Keratinocyte (primary cell): ENCODE measurements around the gene DTNB. TPM values are rescaled to one million over a fixed set of nuclear protein-coding genes. Genes with fewer than 3 reads are reported as not detected.

Experiments
- DNase-seq: peaks from one replicate; pipeline ENCODE4 v3.0.0-alpha.2; 2011; ENCODE audit warnings: low read depth, missing footprints, low spot score
- FAIRE-seq: peaks from 2 replicates; lab custom pipeline; 2011; peaks lifted over from hg19 to GRCh38; lab: Jason Lieb, UNC
- H2AFZ ChIP-seq: 2 replicates; pipeline ENCODE4 v1.6.0; 2012; ENCODE audit warnings: low read length, control low read depth, inconsistent platforms; ENCODE audit not compliant: control insufficient read depth
- H3K27ac ChIP-seq: 2 replicates; pipeline ENCODE4 v1.5.1; 2011; ENCODE audit warnings: low read length; ENCODE audit not compliant: control insufficient read depth, insufficient read depth
- H3K27me3 ChIP-seq: 3 replicates; pipeline ENCODE4 v1.6.0; 2011; ENCODE audit warnings: low read length; ENCODE audit not compliant: control insufficient read depth, insufficient read depth; ENCODE audit errors: extremely low read depth
- H3K36me3 ChIP-seq, 2 experiments: 2 replicates in 1 of 2; 3 replicates in 1 of 2; pipeline ENCODE4 v1.5.1; 2011; ENCODE audit warnings: low read length in 2 of 2, mild to moderate bottlenecking in 1 of 2; ENCODE audit not compliant: control insufficient read depth in 2 of 2, insufficient read depth in 2 of 2; ENCODE audit errors: extremely low read depth in 1 of 2
- H3K4me1 ChIP-seq: 3 replicates; pipeline ENCODE4 v1.5.1; 2011; ENCODE audit warnings: low read length; ENCODE audit not compliant: control insufficient read depth, insufficient read depth; ENCODE audit errors: extremely low read depth
- H3K4me2 ChIP-seq: 3 replicates; pipeline ENCODE4 v1.6.0; 2011; ENCODE audit warnings: low read depth, low read length; ENCODE audit not compliant: control insufficient read depth, insufficient read depth; ENCODE audit errors: extremely low read depth
- H3K4me3 ChIP-seq, 3 experiments: fragments of 200-600 bp in 1 of 3; sonication (generic) in 1 of 3; 2 replicates in 2 of 3; 3 replicates in 1 of 3; pipeline ENCODE4 v1.5.1; 2011 to 2016; ENCODE audit warnings: low read length in 3 of 3, mild to moderate bottlenecking in 3 of 3, control low read depth in 2 of 3, inconsistent platforms in 1 of 3, low read depth in 1 of 3, mixed read lengths in 1 of 3, mixed run types in 1 of 3, moderate library complexity in 1 of 3; ENCODE audit not compliant: control insufficient read depth in 2 of 3, insufficient read depth in 2 of 3; ENCODE audit errors: extremely low read depth in 1 of 3
- H3K79me2 ChIP-seq: 2 replicates; pipeline ENCODE4 v1.6.0; 2012; ENCODE audit warnings: low read length; ENCODE audit not compliant: control insufficient read depth, insufficient read depth
- H3K9ac ChIP-seq: 3 replicates; pipeline ENCODE4 v1.6.0; 2011; ENCODE audit warnings: low read length; ENCODE audit not compliant: control insufficient read depth, insufficient read depth; ENCODE audit errors: extremely low read depth
- H3K9me1 ChIP-seq: 3 replicates; pipeline ENCODE4 v1.6.0; 2011; ENCODE audit warnings: low read length; ENCODE audit not compliant: control insufficient read depth, insufficient read depth; ENCODE audit errors: extremely low read depth
- H3K9me3 ChIP-seq: 2 replicates; pipeline ENCODE4 v1.5.1; 2012; ENCODE audit warnings: low read depth, low read length; ENCODE audit not compliant: control insufficient read depth
- H4K20me1 ChIP-seq: 3 replicates; pipeline ENCODE4 v1.6.0; 2011; ENCODE audit warnings: low read length; ENCODE audit not compliant: control insufficient read depth, insufficient read depth; ENCODE audit errors: extremely low read depth
- EZH2 ChIP-seq: IDR thresholded peaks from one replicate; pipeline ENCODE4 v1.6.1; 2012; ENCODE audit warnings: inconsistent platforms, mild to moderate bottlenecking, low read length, moderate library complexity
- dilution Hi-C: fragments of 300-500 bp; cut with MboI; formaldehyde crosslinking; loops from one replicate; pipeline ENCODE4 v1.7.0; 2020; ENCODE audit warnings: low sequenced_read_pairs; ENCODE audit not compliant: extremely low pct_ligation_motif_present
- polyA plus RNA-seq, 5 experiments: library from polyadenylated mRNA; depleted of rRNA in 3 of 5; stranded (reverse) in 3 of 5; stranded (forward) in 1 of 5; unstranded in 1 of 5; fragments of >200 nt; gene quantifications; 1 replicate in 1 of 5; 2 replicates in 3 of 5; 3 replicates in 1 of 5; pipeline versions ENCODE4 v1.2.1 to v1.2.3, GENCODE V29; 2011 to 2012; ENCODE audit warnings: missing spikeins in 2 of 5, low read depth in 1 of 5, low replicate concordance in 1 of 5
- TF ChIP-seq, protein P1 (sequence below), 3 experiments: IDR thresholded peaks in 1 of 3; conservative IDR thresholded peaks in 1 of 3; optimal IDR thresholded peaks in 1 of 3; 2 replicates in 2 of 3; 3 replicates in 1 of 3; pipeline versions ENCODE3 to v1.5.1; 2011; ENCODE audit warnings: low read length in 3 of 3, mild to moderate bottlenecking in 3 of 3, moderate library complexity in 2 of 3, control low read depth in 1 of 3, inconsistent platforms in 1 of 3; ENCODE audit not compliant: insufficient read depth in 2 of 3; ENCODE audit errors: extremely low read depth in 1 of 3

Gene DTNB
- polyA plus RNA-seq, 1 donor (not counting 4 experiments of a cell fraction or from before 2014, with no cell fraction given), result 31.5 TPM

DNA sequence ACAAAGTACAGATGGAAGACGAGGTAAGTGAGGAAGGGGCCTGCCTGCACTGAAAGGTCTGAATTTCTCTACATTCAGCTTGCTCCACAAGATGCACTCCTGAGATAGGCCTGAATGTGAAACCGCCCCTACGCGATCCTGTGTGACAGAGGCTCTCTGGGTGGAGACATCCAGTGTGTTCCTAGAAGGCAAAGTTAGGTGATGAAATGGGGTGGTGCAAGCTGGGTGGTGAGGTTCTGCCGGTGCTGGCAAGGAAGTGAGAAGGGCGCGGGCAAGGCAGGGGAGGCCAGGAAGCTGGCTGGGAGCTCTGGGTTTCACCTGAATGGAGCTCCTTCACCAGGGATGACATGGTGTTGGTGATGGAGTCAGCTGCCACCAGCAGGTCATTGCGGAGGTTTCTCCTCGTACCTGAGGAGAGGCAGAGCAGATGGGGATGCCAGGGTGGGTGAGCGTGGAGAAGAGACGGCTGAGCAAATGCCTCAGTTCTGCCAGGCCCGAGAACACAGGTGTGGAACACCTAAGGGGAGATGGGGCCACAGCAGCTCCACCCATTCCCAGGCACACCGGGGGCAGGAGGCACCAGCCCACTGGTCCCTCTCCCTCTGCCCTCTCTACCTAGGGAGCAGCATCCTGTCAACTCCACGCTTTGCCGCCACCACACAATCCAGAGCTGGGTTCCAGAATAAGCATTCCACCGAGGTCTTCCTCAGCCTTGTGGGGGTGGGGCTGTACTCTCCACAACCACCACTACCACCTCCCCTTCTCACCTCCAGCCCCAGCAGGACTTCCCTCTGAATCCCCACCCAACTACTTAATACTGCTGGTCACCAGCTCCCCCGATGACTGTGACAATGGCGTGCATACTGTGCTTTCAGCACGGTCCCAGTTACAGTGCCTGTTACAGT is 286.2 kb downstream of the DTNB start:
- FAIRE-seq (no peak), DNase-seq (no peak)
- H3K9ac ChIP-seq, result no peak overlapping the region
- peaks cover 4% of the 10 kb centered on the region for H3K4me1 ChIP-seq
- H2AFZ ChIP-seq, result no peak overlapping the region
- no peaks in the 10 kb centered on the region for H4K20me1 ChIP-seq
- H3K36me3 ChIP-seq, result peaks cover 4% of the 10 kb centered on the region in 2 experiments
- no peaks in the 10 kb centered on the region for H3K27me3 ChIP-seq
- H3K79me2 ChIP-seq, result no peaks in the 10 kb centered on the region
- H3K4me3 ChIP-seq, result no peak overlapping the region
- H3K9me3 ChIP-seq, result no peaks in the 10 kb centered on the region
- TF ChIP-seq, protein P1, sequence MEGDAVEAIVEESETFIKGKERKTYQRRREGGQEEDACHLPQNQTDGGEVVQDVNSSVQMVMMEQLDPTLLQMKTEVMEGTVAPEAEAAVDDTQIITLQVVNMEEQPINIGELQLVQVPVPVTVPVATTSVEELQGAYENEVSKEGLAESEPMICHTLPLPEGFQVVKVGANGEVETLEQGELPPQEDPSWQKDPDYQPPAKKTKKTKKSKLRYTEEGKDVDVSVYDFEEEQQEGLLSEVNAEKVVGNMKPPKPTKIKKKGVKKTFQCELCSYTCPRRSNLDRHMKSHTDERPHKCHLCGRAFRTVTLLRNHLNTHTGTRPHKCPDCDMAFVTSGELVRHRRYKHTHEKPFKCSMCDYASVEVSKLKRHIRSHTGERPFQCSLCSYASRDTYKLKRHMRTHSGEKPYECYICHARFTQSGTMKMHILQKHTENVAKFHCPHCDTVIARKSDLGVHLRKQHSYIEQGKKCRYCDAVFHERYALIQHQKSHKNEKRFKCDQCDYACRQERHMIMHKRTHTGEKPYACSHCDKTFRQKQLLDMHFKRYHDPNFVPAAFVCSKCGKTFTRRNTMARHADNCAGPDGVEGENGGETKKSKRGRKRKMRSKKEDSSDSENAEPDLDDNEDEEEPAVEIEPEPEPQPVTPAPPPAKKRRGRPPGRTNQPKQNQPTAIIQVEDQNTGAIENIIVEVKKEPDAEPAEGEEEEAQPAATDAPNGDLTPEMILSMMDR (optimal IDR thresholded peaks at IDR 0.05 in 1 of 3, IDR thresholded peaks at IDR 0.05 in 1 of 3, conservative IDR thresholded peaks at IDR 0.05 in 1 of 3; ENCODE audit: extremely low read depth in 1 of 3, insufficient read depth in 2 of 3, low read length in 3 of 3), result no peak
- no peak for TF ChIP-seq EZH2
- no peak overlapping the region for H3K4me2 ChIP-seq
- H3K27ac ChIP-seq, result no peak overlapping the region
- dilution Hi-C loops, result no loop called here
- H3K9me1 ChIP-seq, result no peaks in the 10 kb centered on the region

DNA sequence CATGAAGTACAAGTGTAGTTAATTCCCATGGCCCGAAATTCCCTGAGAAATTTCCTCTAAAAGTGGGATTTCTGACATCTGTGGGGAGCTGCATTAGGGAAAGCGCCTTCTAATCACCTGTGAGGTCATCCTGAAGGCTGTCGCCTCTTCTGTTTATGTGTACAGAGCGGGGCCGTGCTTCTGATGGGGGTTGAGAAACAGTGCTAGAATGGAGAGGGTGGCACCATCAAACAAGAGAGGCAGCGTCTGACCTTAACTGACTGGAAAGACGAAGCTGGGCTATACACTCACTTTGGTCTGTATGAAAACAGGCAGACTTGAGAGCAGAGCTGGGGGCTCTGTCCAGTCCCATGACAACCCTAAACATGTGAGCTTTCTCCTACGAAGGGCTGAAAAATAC is 287.5 kb downstream of the DTNB start:
- dilution Hi-C loops, result no loop called here
- H3K9me1 ChIP-seq, result no peaks in the 10 kb centered on the region

More for the DNA sequence above, 287.5 kb downstream of the DTNB start:
- no peaks in the 10 kb centered on the region for H3K9me3 ChIP-seq
- FAIRE-seq, result no peak
- no peaks in the 10 kb centered on the region for H3K79me2 ChIP-seq
- H3K9ac ChIP-seq, result no peak overlapping the region
- H3K4me3 ChIP-seq, result no peak overlapping the region
- TF ChIP-seq EZH2, result no peak
- TF ChIP-seq, protein P1 (optimal IDR thresholded peaks at IDR 0.05 in 1 of 3, IDR thresholded peaks at IDR 0.05 in 1 of 3, conservative IDR thresholded peaks at IDR 0.05 in 1 of 3; ENCODE audit: extremely low read depth in 1 of 3, insufficient read depth in 2 of 3, low read length in 3 of 3), result no peak
- peaks cover 4% of the 10 kb centered on the region for H3K4me1 ChIP-seq
- DNase-seq, result no peak
- no peaks in the 10 kb centered on the region for H3K27me3 ChIP-seq
- H4K20me1 ChIP-seq, result no peaks in the 10 kb centered on the region
- no peak overlapping the region for H3K27ac ChIP-seq
- H2AFZ ChIP-seq, result no peak overlapping the region
- no peak overlapping the region for H3K4me2 ChIP-seq
- peaks cover 4% of the 10 kb centered on the region in 2 experiments for H3K36me3 ChIP-seq
